Measurements from ENCODE around the gene CRTC1.

- no peak for TF ChIP-seq POLR2A (IDR thresholded peaks at IDR 0.05)
- TF ChIP-seq, protein P1, sequence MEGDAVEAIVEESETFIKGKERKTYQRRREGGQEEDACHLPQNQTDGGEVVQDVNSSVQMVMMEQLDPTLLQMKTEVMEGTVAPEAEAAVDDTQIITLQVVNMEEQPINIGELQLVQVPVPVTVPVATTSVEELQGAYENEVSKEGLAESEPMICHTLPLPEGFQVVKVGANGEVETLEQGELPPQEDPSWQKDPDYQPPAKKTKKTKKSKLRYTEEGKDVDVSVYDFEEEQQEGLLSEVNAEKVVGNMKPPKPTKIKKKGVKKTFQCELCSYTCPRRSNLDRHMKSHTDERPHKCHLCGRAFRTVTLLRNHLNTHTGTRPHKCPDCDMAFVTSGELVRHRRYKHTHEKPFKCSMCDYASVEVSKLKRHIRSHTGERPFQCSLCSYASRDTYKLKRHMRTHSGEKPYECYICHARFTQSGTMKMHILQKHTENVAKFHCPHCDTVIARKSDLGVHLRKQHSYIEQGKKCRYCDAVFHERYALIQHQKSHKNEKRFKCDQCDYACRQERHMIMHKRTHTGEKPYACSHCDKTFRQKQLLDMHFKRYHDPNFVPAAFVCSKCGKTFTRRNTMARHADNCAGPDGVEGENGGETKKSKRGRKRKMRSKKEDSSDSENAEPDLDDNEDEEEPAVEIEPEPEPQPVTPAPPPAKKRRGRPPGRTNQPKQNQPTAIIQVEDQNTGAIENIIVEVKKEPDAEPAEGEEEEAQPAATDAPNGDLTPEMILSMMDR (IDR thresholded peaks at IDR 0.05): no peak
Observed at GRCh38 chr19:18738961-18739690, 55.6 kb downstream of the CRTC1 start.
